ENCODE results near the gene STAU1.
A peak's percentile ranks its signal among the peaks of the same experiment; 100 is the strongest.

The STAU1 gene

GRCh38 chr20:49187330-49187850 is 744 bp downstream of the STAU1 start (continued):
- TF ChIP-seq REST (tag by site-specific recombination; IDR thresholded peaks at IDR 0.05) = no peak
- TF ChIP-seq ZNF610 (tag by site-specific recombination; IDR thresholded peaks at IDR 0.05; ENCODE audit: borderline replicate concordance) = no peak
- no peak for TF ChIP-seq ZNF510 (tag by site-specific recombination; IDR thresholded peaks at IDR 0.05; ENCODE audit: insufficient replicate concordance)
- TF ChIP-seq ZNF555 (tag by site-specific recombination; conservative IDR thresholded peaks at IDR 0.05) = no peak
- 0 out of 2 replicates have a peak, but pooled peaks have one; percentile 16 for TF ChIP-seq YY2 (tag by site-specific recombination; IDR thresholded peaks at IDR 0.05)
- TF ChIP-seq RBAK (tag by site-specific recombination; IDR thresholded peaks at IDR 0.05) = no peak
- no peak for TF ChIP-seq SALL2 (tag by site-specific recombination; IDR thresholded peaks at IDR 0.05; ENCODE audit: borderline replicate concordance)
- no peak for TF ChIP-seq ZNF239 (tag by site-specific recombination; IDR thresholded peaks at IDR 0.05)
- TF ChIP-seq, protein P1, sequence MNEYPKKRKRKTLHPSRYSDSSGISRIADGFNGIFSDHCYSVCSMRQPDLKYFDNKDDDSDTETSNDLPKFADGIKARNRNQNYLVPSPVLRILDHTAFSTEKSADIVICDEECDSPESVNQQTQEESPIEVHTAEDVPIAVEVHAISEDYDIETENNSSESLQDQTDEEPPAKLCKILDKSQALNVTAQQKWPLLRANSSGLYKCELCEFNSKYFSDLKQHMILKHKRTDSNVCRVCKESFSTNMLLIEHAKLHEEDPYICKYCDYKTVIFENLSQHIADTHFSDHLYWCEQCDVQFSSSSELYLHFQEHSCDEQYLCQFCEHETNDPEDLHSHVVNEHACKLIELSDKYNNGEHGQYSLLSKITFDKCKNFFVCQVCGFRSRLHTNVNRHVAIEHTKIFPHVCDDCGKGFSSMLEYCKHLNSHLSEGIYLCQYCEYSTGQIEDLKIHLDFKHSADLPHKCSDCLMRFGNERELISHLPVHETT (tag by site-specific recombination; IDR thresholded peaks at IDR 0.05) = 0 out of 2 replicates have a peak, but pooled peaks have one; percentile 8
- peak; percentile 9; the same call in 1 of the 2 replicates for TF ChIP-seq GLIS1 (tag by site-specific recombination; IDR thresholded peaks at IDR 0.05)

DNA sequence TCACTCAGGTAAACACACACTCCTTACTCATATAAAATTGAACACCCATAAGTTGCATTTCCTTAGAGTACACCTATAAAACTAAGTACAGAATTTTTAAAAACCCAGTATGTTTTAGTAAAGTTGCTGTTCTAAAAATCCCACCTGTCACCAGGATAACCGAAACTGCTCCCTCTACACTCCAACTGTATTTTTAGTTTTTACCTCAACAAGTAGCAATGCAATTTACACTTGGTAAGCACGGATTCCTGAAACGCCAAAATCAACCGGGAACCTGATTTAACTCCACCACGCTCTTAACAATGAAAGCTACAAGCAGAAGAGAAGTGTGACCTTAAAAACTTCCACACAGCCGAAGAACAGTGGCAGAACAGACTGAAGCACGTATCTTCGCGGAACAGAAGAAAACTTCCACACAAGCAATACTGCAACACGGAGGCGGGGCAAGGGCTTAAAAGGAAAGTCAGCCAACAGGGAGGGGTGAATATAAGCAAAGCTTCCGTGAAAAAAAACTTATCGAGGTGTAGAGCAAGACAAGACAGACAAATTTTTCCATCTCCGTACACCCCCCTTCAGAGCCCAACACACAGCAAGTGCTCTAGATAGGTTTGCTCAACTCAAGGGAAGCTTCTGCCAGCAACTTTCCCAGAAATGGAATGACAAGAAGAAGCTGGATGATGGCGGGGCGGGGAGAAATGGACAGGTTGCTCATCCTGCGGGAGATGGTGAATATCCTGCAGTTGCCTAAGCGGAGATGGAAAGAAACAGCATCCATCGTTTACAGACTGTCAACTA is 1.4 kb downstream of the STAU1 start:
- H3K36me3 ChIP-seq (ENCODE audit: control insufficient read depth in 2 of 2, insufficient read depth in 1 of 2, low read length in 2 of 2) = no peaks in the 10 kb centered on the region; a peak in 1 of 3 replicates
- POLR2A ChIA-PET = interaction anchor here (0.6 to 1.0 kb wide), 2 partner anchors 80 to 158 kb away, joined by 3 to 5 read pairs; no protein-coding TSS in a partner anchor
- H3K4me1 ChIP-seq (ENCODE audit: control insufficient read depth, insufficient read depth, low read length) = peaks cover 8% of the 10 kb centered on the region
- H3K9me3 ChIP-seq (ENCODE audit: control insufficient read depth, insufficient read depth, low read depth, low read length) = no peaks in the 10 kb centered on the region
- CTCF ChIA-PET = interaction anchor here (1.1 to 6.6 kb wide), 2 partner anchors 19 to 30 kb away, joined by 3 to 37 read pairs; no protein-coding TSS in a partner anchor
- peak overlapping the region; percentile 85 for H3K4me3 ChIP-seq (ENCODE audit: low read depth, low read length)
- H3K27ac ChIP-seq (ENCODE audit: extremely low read depth, low read depth, low read length) = peak overlapping the region; percentile 89; the same call in 1 of the 2 replicates
- TF ChIP-seq ZNF449 (tag by site-specific recombination; IDR thresholded peaks at IDR 0.05) (no peak), SCRT2 (tag by site-specific recombination; IDR thresholded peaks at IDR 0.05) (peak; percentile 96), ZNF202 (tag by site-specific recombination; IDR thresholded peaks at IDR 0.05; ENCODE audit: borderline replicate concordance) (no peak), PRDM10 (tag by site-specific recombination; IDR thresholded peaks at IDR 0.05) (peak; percentile 61; the same call in 1 of the 2 replicates), PBX3 (CRISPR knock-in tag; IDR thresholded peaks at IDR 0.05) (no peak), ZNF645 (tag by site-specific recombination; IDR thresholded peaks at IDR 0.05) (no peak), ZNF24 (tag by site-specific recombination; IDR thresholded peaks at IDR 0.05) (no peak), ZNF626 (tag by site-specific recombination; IDR thresholded peaks at IDR 0.05) (no peak)
